Mucosa of rectum (tissue), 2 donors: ENCODE data around the gene ADGRG2.
"Not testable (repeated sequence)": the region's sequence is repeated elsewhere in the genome, so short reads cannot be mapped to it uniquely, and the experiment has no call there.

Experiments
- H3K27ac ChIP-seq, 2 donors: one replicate each; pipeline ENCODE4 v1.7.0; 2013; ENCODE audit warnings: inconsistent platforms in 2 of 2, low read depth in 2 of 2, low read length in 2 of 2
- H3K27me3 ChIP-seq, 2 donors: one replicate each; pipeline ENCODE4 v1.7.0; 2013; ENCODE audit warnings: low read length in 2 of 2; ENCODE audit not compliant: control insufficient read depth in 2 of 2, insufficient read depth in 2 of 2
- H3K36me3 ChIP-seq, 2 donors: one replicate each; pipeline ENCODE4 v1.7.0; 2013; ENCODE audit warnings: low read length in 2 of 2; ENCODE audit not compliant: control insufficient read depth in 2 of 2, insufficient read depth in 2 of 2
- H3K4me1 ChIP-seq, 2 donors: one replicate each; pipeline ENCODE4 v1.7.0; 2013; ENCODE audit warnings: low read length in 2 of 2, mild to moderate bottlenecking in 1 of 2; ENCODE audit not compliant: control insufficient read depth in 2 of 2, insufficient read depth in 2 of 2
- H3K4me3 ChIP-seq, 2 donors: one replicate each; pipeline ENCODE4 v1.7.0; 2013; ENCODE audit warnings: low read length in 2 of 2
- H3K9ac ChIP-seq, 2 donors: one replicate each; pipeline ENCODE4 v1.7.0; 2013; ENCODE audit warnings: low read length in 2 of 2, low read depth in 1 of 2, mild to moderate bottlenecking in 1 of 2
- H3K9me3 ChIP-seq, 2 donors: one replicate each; pipeline ENCODE4 v1.7.0; 2013; ENCODE audit warnings: low read length in 2 of 2; ENCODE audit not compliant: control insufficient read depth in 2 of 2
- donor health status: healthy.
- donor health status: Normal muscosa, but diverticular disease.

Gene ADGRG2

GRCh38 chrX:19089555-19090040, 32.7 kb downstream of the ADGRG2 start:
- Histone ChIP-seq H3K4me1 (no peaks in the 10 kb centered on the region), H3K36me3 (no peaks in the 10 kb centered on the region), H3K27ac (no peak overlapping the region), H3K9ac (no peak overlapping the region), H3K9me3 (peaks cover 0 to 8% of the 10 kb centered on the region in 2 donors), H3K4me3 (no peak overlapping the region), H3K27me3 (no peaks in the 10 kb centered on the region)

GRCh38 chrX:19086102-19086772, 36.0 kb downstream of the ADGRG2 start:
- H3K9me3 ChIP-seq = peaks cover 0 to 8% of the 10 kb centered on the region in 2 donors
- H3K4me3 ChIP-seq = no peak overlapping the region
- no peak overlapping the region for H3K9ac ChIP-seq
- H3K27ac ChIP-seq = no peak overlapping the region
- H3K4me1 ChIP-seq = no peaks in the 10 kb centered on the region
- no peaks in the 10 kb centered on the region for H3K27me3 ChIP-seq
- no peaks in the 10 kb centered on the region for H3K36me3 ChIP-seq

- no peaks in the 10 kb centered on the region for H3K27me3 ChIP-seq
- H3K4me1 ChIP-seq = no peaks in the 10 kb centered on the region
These were observed 36.6 kb downstream of the ADGRG2 start for GRCh38 chrX:19085666-19086065.

GRCh38 chrX:19075754-19076153, 46.5 kb downstream of the ADGRG2 start:
- Histone ChIP-seq H3K27me3 (peaks cover 0 to 2% of the 10 kb centered on the region in 2 donors), H3K27ac (no peak overlapping the region), H3K9me3 (no peaks in the 10 kb centered on the region), H3K36me3 (no peaks in the 10 kb centered on the region), H3K4me1 (no peaks in the 10 kb centered on the region), H3K9ac (no peak overlapping the region), H3K4me3 (no peak overlapping the region)

More at GRCh38 chrX:19085666-19086065, 36.6 kb downstream of the ADGRG2 start:
- Histone ChIP-seq H3K9me3 (peaks cover 0 to 4% of the 10 kb centered on the region in 2 donors), H3K9ac (no peak overlapping the region), H3K27ac (no peak overlapping the region), H3K36me3 (no peaks in the 10 kb centered on the region), H3K4me3 (no peak overlapping the region)

GRCh38 chrX:19072372-19072771, 49.9 kb downstream of the ADGRG2 start:
- Histone ChIP-seq H3K36me3 (no peaks in the 10 kb centered on the region), H3K9ac (no peak overlapping the region), H3K27me3 (peaks cover 0 to 2% of the 10 kb centered on the region in 2 donors), H3K4me3 (no peak overlapping the region), H3K4me1 (no peaks in the 10 kb centered on the region), H3K27ac (no peak overlapping the region), H3K9me3 (no peaks in the 10 kb centered on the region)

- H3K27ac ChIP-seq = no peak overlapping the region
- H3K4me1 ChIP-seq = no peaks in the 10 kb centered on the region
- H3K9ac ChIP-seq = no peak overlapping the region
- H3K9me3 ChIP-seq = no peaks in the 10 kb centered on the region
- H3K27me3 ChIP-seq = no peaks in the 10 kb centered on the region
- H3K4me3 ChIP-seq = no peak overlapping the region
- H3K36me3 ChIP-seq = no peaks in the 10 kb centered on the region
These were observed 51.7 kb downstream of the ADGRG2 start for GRCh38 chrX:19070555-19070994.

- not testable (repeated sequence) for H3K9me3 ChIP-seq, H3K4me3 ChIP-seq, H3K9ac ChIP-seq, H3K4me1 ChIP-seq, H3K27ac ChIP-seq, H3K27me3 ChIP-seq, H3K36me3 ChIP-seq
These were observed 55.3 kb downstream of the ADGRG2 start for GRCh38 chrX:19066987-19067386.

GRCh38 chrX:19065535-19065934, 56.7 kb downstream of the ADGRG2 start:
- Histone ChIP-seq H3K4me1 (no peaks in the 10 kb centered on the region), H3K36me3 (no peaks in the 10 kb centered on the region), H3K9ac (no peak overlapping the region), H3K27ac (no peak overlapping the region), H3K9me3 (no peaks in the 10 kb centered on the region), H3K4me3 (no peak overlapping the region), H3K27me3 (no peaks in the 10 kb centered on the region)

GRCh38 chrX:19064175-19064574, 58.1 kb downstream of the ADGRG2 start:
- Histone ChIP-seq H3K36me3 (no peaks in the 10 kb centered on the region), H3K9me3 (no peaks in the 10 kb centered on the region), H3K9ac (no peak overlapping the region), H3K4me1 (no peaks in the 10 kb centered on the region), H3K27me3 (no peaks in the 10 kb centered on the region), H3K27ac (no peak overlapping the region), H3K4me3 (no peak overlapping the region)

- no peaks in the 10 kb centered on the region for H3K36me3 ChIP-seq
- H3K4me3 ChIP-seq = no peak overlapping the region
- no peak overlapping the region for H3K27ac ChIP-seq
- H3K9ac ChIP-seq = no peak overlapping the region
- no peaks in the 10 kb centered on the region for H3K4me1 ChIP-seq
- no peaks in the 10 kb centered on the region for H3K9me3 ChIP-seq
- no peaks in the 10 kb centered on the region for H3K27me3 ChIP-seq
These were observed 59.2 kb downstream of the ADGRG2 start for GRCh38 chrX:19063030-19063429.
